GM12801 (cell line): ENCODE results near the gene SCUBE1.

ENCODE experiments used
- TF ChIP-seq, protein P1 (sequence below): IDR thresholded peaks from one replicate; pipeline ENCODE4 v1.5.1; 2011; ENCODE audit warnings: control low read depth; ENCODE audit not compliant: insufficient read length; ENCODE audit errors: extremely low read depth

SCUBE1 gene

DNA sequence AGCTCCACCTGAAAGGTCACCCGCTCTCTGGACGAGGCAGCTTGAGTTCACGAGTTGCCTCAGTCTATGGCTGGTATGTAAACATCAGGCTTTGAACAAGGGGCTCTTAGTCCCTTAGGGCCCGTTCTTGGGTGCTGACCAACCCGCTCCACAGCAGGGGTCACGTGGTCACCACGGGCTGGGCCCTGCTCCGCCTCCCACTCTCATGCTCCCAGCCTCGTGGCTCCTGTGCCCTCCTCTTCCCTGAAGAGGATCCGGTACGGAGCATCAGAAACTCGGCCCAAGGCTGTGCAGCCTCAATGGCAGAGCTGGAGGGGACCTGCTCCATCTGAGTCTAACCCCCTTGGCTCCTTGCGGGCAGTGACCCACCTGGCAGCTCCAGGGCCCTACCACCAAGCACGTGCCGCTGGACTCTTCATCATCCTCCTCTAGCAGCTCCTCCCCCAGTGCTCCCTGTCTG lies 102.0 kb downstream of the SCUBE1 start:
- TF ChIP-seq, protein P1, sequence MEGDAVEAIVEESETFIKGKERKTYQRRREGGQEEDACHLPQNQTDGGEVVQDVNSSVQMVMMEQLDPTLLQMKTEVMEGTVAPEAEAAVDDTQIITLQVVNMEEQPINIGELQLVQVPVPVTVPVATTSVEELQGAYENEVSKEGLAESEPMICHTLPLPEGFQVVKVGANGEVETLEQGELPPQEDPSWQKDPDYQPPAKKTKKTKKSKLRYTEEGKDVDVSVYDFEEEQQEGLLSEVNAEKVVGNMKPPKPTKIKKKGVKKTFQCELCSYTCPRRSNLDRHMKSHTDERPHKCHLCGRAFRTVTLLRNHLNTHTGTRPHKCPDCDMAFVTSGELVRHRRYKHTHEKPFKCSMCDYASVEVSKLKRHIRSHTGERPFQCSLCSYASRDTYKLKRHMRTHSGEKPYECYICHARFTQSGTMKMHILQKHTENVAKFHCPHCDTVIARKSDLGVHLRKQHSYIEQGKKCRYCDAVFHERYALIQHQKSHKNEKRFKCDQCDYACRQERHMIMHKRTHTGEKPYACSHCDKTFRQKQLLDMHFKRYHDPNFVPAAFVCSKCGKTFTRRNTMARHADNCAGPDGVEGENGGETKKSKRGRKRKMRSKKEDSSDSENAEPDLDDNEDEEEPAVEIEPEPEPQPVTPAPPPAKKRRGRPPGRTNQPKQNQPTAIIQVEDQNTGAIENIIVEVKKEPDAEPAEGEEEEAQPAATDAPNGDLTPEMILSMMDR: no peak

DNA sequence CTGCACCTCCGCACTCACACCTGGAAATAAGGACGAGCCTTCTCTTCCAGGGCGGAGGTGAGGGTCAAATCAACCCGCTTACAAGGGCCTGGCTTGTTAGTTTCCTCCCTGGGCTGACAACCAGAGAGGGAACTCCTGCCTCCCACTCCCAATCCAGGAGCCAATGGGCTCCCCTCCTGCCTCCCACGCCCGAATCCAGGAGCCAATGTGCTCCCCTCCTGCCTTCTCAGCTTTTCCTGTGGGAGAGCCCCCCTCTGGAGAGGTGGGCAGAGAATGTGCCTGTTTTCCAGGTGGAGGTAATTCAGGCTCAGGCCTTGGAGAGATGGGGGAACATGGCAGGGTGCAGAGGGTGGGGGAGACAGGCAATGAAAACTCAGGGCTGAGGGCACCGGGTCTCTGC lies 102.6 kb downstream of the SCUBE1 start:
- TF ChIP-seq, protein P1: no peak

DNA sequence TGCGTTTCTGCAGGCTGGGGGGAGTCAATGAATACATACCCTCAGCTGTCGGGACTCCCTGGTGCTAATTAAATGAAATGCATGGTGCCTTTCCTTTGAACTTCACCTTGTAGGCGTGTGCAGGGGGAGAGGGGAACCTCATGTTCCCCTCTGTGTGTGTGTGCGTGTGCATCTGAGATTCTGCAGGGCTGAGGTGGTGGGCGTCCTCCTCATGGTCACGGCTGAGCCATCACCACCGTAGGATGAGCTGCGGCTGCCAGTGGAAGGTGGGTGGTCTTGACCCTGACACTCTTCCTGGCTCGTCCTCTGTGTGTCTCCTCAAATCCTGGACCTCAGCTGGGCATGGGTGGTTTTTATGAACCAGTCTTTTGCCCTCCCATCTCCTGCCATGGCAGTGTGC lies 103.2 kb downstream of the SCUBE1 start:
- TF ChIP-seq, protein P1: no peak

DNA sequence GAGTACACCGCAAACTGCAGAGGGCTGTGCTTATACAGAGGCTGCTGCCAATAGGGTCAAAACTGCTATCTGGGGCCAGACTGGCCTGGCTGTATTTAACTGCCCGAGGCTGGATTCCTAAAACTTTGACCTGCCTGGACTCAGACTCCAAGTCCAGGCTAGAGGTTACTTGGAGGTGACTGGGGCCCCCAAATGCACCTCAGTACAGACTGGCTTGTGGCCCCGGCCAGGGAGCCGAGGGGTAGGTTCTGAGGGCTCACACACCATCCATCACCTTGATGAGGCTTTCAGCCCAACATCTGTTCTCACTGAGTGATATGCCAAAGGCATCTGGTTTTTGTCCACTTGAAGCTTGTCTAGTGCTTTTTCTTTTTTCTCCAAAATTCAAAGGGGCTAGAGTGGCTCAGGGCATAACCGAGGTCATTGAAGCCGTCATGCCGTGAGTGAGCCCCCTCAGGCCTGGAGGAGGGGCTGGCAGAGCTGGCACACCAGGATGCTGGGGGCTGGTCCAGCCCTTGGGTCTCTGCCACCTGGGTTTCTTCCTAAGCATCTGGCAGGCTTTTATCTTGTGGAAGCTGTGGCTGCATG lies 103.9 kb downstream of the SCUBE1 start:
- TF ChIP-seq, protein P1: no peak

DNA sequence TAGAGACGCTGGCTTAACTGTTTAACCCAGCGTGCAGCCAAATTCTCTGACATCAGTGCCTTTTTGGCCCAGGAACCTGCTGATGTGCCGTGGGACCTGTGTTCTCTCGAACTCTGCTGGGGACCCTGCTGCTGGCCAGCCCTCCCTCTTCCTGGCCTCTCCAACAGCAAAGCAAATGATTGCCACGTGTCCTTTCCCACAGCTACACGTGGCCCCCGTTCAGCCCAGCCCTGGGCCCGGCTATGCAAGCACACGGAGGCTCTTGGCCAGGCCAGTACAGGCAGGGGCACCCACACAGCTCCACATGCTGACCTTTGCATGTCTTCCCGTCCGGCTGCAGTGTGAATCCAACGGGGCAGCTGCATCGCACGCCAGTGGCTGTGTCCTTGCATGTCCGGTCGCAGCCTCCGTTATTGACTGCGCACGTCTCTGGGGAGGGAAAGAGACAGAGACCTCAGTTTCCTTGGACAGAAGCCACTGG lies 104.6 kb downstream of the SCUBE1 start:
- TF ChIP-seq, protein P1: no peak

DNA sequence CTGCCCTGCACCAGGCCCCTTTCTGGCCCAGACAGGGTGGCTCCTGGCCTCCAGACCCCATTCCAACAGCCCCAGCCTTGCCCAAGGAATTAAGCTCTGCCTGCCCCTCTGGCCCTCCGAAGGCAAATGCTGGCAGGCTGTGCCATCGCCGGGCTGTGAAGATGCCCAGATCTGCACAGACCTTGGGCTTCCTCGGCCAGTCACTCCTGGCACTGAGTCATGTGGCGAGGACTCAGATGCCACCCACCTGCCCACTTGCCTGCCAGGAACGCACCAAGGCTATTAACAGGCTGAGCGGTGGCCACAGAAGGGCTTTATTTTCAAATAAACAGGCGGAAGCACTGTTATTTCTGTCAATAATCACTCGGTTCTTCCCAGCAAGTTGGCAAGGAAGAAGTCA lies 105.9 kb downstream of the SCUBE1 start:
- TF ChIP-seq, protein P1: no peak

DNA sequence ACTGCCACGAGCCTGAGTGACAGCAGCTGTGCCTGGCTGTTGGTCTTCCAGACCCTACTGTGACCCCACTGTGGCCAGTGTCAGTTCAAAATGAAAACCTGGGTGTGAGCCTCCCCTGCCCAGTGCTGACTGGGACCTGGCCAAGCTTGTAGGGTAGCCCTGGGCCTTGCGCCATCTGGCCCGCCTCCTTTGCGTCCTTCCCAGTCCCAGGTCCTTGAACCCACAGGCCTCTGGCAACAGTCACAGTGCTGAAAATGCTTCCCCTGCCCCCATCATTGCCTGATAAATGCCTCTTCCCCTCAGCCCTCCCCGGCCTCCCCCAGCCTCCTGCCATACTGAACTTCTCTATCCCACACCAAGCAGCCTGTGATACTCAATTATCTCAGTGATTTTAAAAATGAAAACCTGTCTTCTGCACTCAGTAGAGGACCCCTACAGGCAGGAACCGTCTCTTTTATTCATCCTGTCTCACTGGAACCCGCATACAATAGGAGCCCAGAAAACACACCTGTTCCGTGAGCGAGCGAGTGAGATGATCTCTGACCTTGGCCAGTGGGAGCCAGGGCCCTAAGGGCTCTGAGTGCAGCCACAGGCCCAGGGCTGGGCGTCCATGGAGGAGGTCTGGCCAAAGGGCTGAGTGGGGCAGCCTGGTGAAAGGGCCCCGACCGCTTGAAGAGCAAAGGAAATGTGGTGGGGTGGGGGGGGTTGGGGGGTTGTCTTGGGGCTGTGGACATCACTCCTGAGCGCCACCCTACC lies 106.6 kb downstream of the SCUBE1 start:
- TF ChIP-seq, protein P1: no peak
